NCI-H2081 treated with DMSO at 0.1 percent for 48 hours (cell line): ENCODE measurements around the gene YIPF5.

Source experiments
- DNase-seq: peaks from one replicate; lab custom pipeline; 2025; lab: John Stamatoyannopoulos, UW

Gene YIPF5

GRCh38 chr5:144170276-144171024, at the start of gene YIPF5, which contains the start of gene KCTD16:
TSS of gene YIPF5 (minus strand) at chr5:144170659. CDS start at chr5:144169955, 704 bp downstream.
TSS of gene KCTD16 (plus strand) at chr5:144170873.
- DNase-seq, result peak; percentile 91

GRCh38 chr5:144219869-144220268, 49.4 kb upstream of the YIPF5 start:
- no peak for DNase-seq

GRCh38 chr5:144210655-144211054, 40.2 kb upstream of the YIPF5 start:
- no peak for DNase-seq

GRCh38 chr5:144209361-144209760, 38.9 kb upstream of the YIPF5 start:
- peak; percentile 65 for DNase-seq

- DNase-seq, result no peak
These were observed 37.5 kb upstream of the YIPF5 start for GRCh38 chr5:144207875-144208444.

- DNase-seq, result no peak
These were observed 35.7 kb upstream of the YIPF5 start for GRCh38 chr5:144206141-144206540.

- no peak for DNase-seq
These were observed 34.7 kb upstream of the YIPF5 start for GRCh38 chr5:144205141-144205551.

- DNase-seq, result no peak
These were observed 33.5 kb upstream of the YIPF5 start for GRCh38 chr5:144203750-144204596.

GRCh38 chr5:144202726-144203125, 32.3 kb upstream of the YIPF5 start:
- no peak for DNase-seq

- no peak for DNase-seq
These were observed 31.6 kb upstream of the YIPF5 start for GRCh38 chr5:144202072-144202471.

GRCh38 chr5:144201588-144201987, 31.1 kb upstream of the YIPF5 start:
- no peak for DNase-seq

GRCh38 chr5:144198386-144198785, 27.9 kb upstream of the YIPF5 start:
- DNase-seq, result no peak

GRCh38 chr5:144196612-144197011, 26.2 kb upstream of the YIPF5 start:
- DNase-seq, result no peak

GRCh38 chr5:144195448-144195847, 25.0 kb upstream of the YIPF5 start:
- DNase-seq, result no peak

GRCh38 chr5:144194144-144194543, 23.7 kb upstream of the YIPF5 start:
- no peak for DNase-seq

GRCh38 chr5:144192661-144193060, 22.2 kb upstream of the YIPF5 start:
- DNase-seq, result no peak

- DNase-seq, result no peak
These were observed 21.5 kb upstream of the YIPF5 start for GRCh38 chr5:144191998-144192397.

GRCh38 chr5:144191531-144191930, 21.1 kb upstream of the YIPF5 start:
- DNase-seq, result no peak

GRCh38 chr5:144189800-144190429, 19.5 kb upstream of the YIPF5 start:
- no peak for DNase-seq

- DNase-seq, result no peak
These were observed 17.3 kb upstream of the YIPF5 start for GRCh38 chr5:144187699-144188294.

- DNase-seq, result no peak
These were observed 12.9 kb upstream of the YIPF5 start for GRCh38 chr5:144183254-144183889.
